Liver (tissue), 3 donors: ENCODE data around the gene ELP4.

Experiments
- ATF3 ChIP-seq: IDR thresholded peaks from 2 replicates; pipeline ENCODE4 v1.6.1; 2016; ENCODE audit warnings: antibody characterized with exemption
- CTCF ChIP-seq: fragments of 150-350 bp; IDR thresholded peaks from 2 replicates; pipeline ENCODE4 v1.5.1; 2017; ENCODE audit warnings: improper control_type of control experiment, low read depth, low read length; ENCODE audit not compliant: missing input control
- EGR1 ChIP-seq, 2 donors: IDR thresholded peaks; 2 replicates each; pipeline ENCODE4 v1.6.1; 2016 to 2018; ENCODE audit warnings: antibody characterized with exemption in 2 of 2, low read depth in 2 of 2
- FOXA1 ChIP-seq: IDR thresholded peaks from 2 replicates; pipeline ENCODE4 v1.6.1; 2016; ENCODE audit warnings: antibody characterized with exemption
- HNF4G ChIP-seq: IDR thresholded peaks from 2 replicates; pipeline ENCODE4 v1.6.1; 2016; ENCODE audit warnings: antibody characterized with exemption
- JUND ChIP-seq, 2 donors: IDR thresholded peaks; 2 replicates each; pipeline ENCODE4 v1.6.1; 2016; ENCODE audit warnings: antibody characterized with exemption in 2 of 2
- MAX ChIP-seq: IDR thresholded peaks from 2 replicates; pipeline ENCODE4 v1.6.1; 2016; ENCODE audit warnings: antibody characterized with exemption
- RAD21 ChIP-seq, 2 donors: IDR thresholded peaks; 2 replicates each; pipeline ENCODE4 v1.6.1; 2016; ENCODE audit warnings: antibody characterized with exemption in 2 of 2, mild to moderate bottlenecking in 2 of 2
- REST ChIP-seq: IDR thresholded peaks from 2 replicates; pipeline ENCODE4 v1.6.1; 2016; ENCODE audit warnings: antibody characterized with exemption, mild to moderate bottlenecking
- RXRA ChIP-seq, 2 donors: IDR thresholded peaks; 2 replicates each; pipeline ENCODE4 v1.6.1; 2017 to 2018; ENCODE audit warnings: antibody characterized with exemption in 2 of 2, mild to moderate bottlenecking in 1 of 2
- SP1 ChIP-seq: IDR thresholded peaks from 2 replicates; pipeline ENCODE4 v1.6.1; 2018; ENCODE audit warnings: antibody characterized with exemption, mild to moderate bottlenecking
- TAF1 ChIP-seq: conservative IDR thresholded peaks from 2 replicates; pipeline ENCODE4 v1.6.1; 2016; ENCODE audit warnings: antibody characterized with exemption, mild to moderate bottlenecking
- YY1 ChIP-seq: IDR thresholded peaks from 2 replicates; pipeline ENCODE4 v1.6.1; 2016; ENCODE audit warnings: antibody characterized with exemption, mild to moderate bottlenecking
- ZBTB33 ChIP-seq: IDR thresholded peaks from 2 replicates; pipeline ENCODE4 v1.6.1; 2016; ENCODE audit warnings: antibody characterized with exemption
- donor health status: healthy.
- donor health status: healthy.

- TF ChIP-seq CTCF (no peak), REST (no peak), YY1 (no peak), TAF1 (no peak), MAX (no peak), SP1 (no peak), FOXA1 (no peak), RAD21 (IDR thresholded peaks at IDR 0.05) (no peak), JUND (IDR thresholded peaks at IDR 0.05) (no peak), RXRA (IDR thresholded peaks at IDR 0.05) (no peak), ZBTB33 (no peak), ATF3 (no peak), HNF4G (no peak), EGR1 (IDR thresholded peaks at IDR 0.05; ENCODE audit: low read depth in 2 of 2) (no peak)
Measured at GRCh38 chr11:31722754-31723153, 213.2 kb downstream of the ELP4 start.
